Neural crest cell (in vitro differentiated cells): Measurements from ENCODE around the gene CREBRF. TPM values are rescaled to one million over a fixed set of nuclear protein-coding genes. Genes with fewer than 3 reads are reported as not detected.

ENCODE experiments used
- DNase-seq: peaks from one replicate; pipeline ENCODE4 v3.0.0; 2021; ENCODE audit warnings: low read depth, mixed read lengths, low spot score
- H3K27ac Mint-ChIP-seq: one replicate; pipeline ENCODE4 v1.8.0; 2021; ENCODE audit warnings: mild to moderate bottlenecking, mixed read lengths; ENCODE audit not compliant: unreplicated experiment
- H3K27me3 Mint-ChIP-seq: 2 replicates; pipeline ENCODE4 v1.8.0; 2021; ENCODE audit warnings: low read depth, mild to moderate bottlenecking, mixed read lengths
- H3K36me3 Mint-ChIP-seq: 2 replicates; pipeline ENCODE4 v1.8.0; 2021; ENCODE audit warnings: low read depth, mild to moderate bottlenecking, mixed read lengths
- H3K4me1 Mint-ChIP-seq: 2 replicates; pipeline ENCODE4 v1.8.0; 2021; ENCODE audit warnings: mixed read lengths
- H3K4me3 Mint-ChIP-seq: one replicate; pipeline ENCODE4 v1.8.0; 2021; ENCODE audit warnings: mild to moderate bottlenecking, mixed read lengths
- H3K9me3 Mint-ChIP-seq: 2 replicates; pipeline ENCODE4 v1.8.0; 2021; ENCODE audit warnings: mixed read lengths
- CTCF ChIP-seq: fragments of 200-600 bp; sonication (generic); conservative IDR thresholded peaks from 2 replicates; pipeline ENCODE4 v1.5.0; 2021; ENCODE audit warnings: antibody characterized with exemption, mild to moderate bottlenecking
- total RNA-seq: library from RNA; stranded (reverse); gene quantifications from 2 replicates; pipeline ENCODE4 v1.2.1, GENCODE V29; 2021

Gene CREBRF
- total RNA-seq, 1 donor from 2014 or later, result 5.2 TPM

GRCh38 chr5:173018358-173018757 is 37.8 kb upstream of the CREBRF start:
- TF ChIP-seq CTCF, result no peak
- Mint-ChIP-seq H3K36me3 (peaks cover 16% of the 10 kb centered on the region), H3K4me1 (peaks cover 16% of the 10 kb centered on the region), H3K27ac (no peak overlapping the region), H3K27me3 (no peaks in the 10 kb centered on the region), H3K9me3 (no peaks in the 10 kb centered on the region), H3K4me3 (no peak overlapping the region)
- DNase-seq, result no peak

- Mint-ChIP-seq H3K27ac (no peak overlapping the region), H3K4me1 (peaks cover 12% of the 10 kb centered on the region), H3K4me3 (no peak overlapping the region), H3K36me3 (peaks cover 18% of the 10 kb centered on the region), H3K27me3 (no peaks in the 10 kb centered on the region), H3K9me3 (no peaks in the 10 kb centered on the region)
- DNase-seq, result no peak
- TF ChIP-seq CTCF, result no peak
Measured at GRCh38 chr5:173020154-173020581, 36.0 kb upstream of the CREBRF start.

- Mint-ChIP-seq H3K4me1 (peaks cover 12% of the 10 kb centered on the region), H3K4me3 (no peak overlapping the region), H3K9me3 (no peaks in the 10 kb centered on the region), H3K36me3 (peaks cover 18% of the 10 kb centered on the region), H3K27ac (no peak overlapping the region), H3K27me3 (no peaks in the 10 kb centered on the region)
- DNase-seq, result no peak
- TF ChIP-seq CTCF, result no peak
Measured at GRCh38 chr5:173020643-173021042, 35.5 kb upstream of the CREBRF start.

GRCh38 chr5:173025651-173026050 is 30.5 kb upstream of the CREBRF start:
- Mint-ChIP-seq H3K27ac (no peak overlapping the region), H3K27me3 (no peaks in the 10 kb centered on the region), H3K4me3 (no peak overlapping the region), H3K4me1 (no peaks in the 10 kb centered on the region), H3K9me3 (no peaks in the 10 kb centered on the region), H3K36me3 (peaks cover 9% of the 10 kb centered on the region)
- no peak for TF ChIP-seq CTCF
- DNase-seq, result no peak

GRCh38 chr5:173027905-173028304 is 28.2 kb upstream of the CREBRF start:
- Mint-ChIP-seq H3K27ac (peak overlapping the region; percentile 15), H3K36me3 (peaks cover 3% of the 10 kb centered on the region), H3K27me3 (no peaks in the 10 kb centered on the region), H3K9me3 (no peaks in the 10 kb centered on the region), H3K4me3 (no peak overlapping the region), H3K4me1 (no peaks in the 10 kb centered on the region)
- no peak for DNase-seq
- no peak for TF ChIP-seq CTCF
